Mesodermal cell (in vitro differentiated cells): ENCODE results near the gene TTLL4.
"Not testable (repeated sequence)": the region's sequence is repeated elsewhere in the genome, so short reads cannot be mapped to it uniquely, and the experiment has no call there.

Experiments used
- H3K27ac ChIP-seq: 2 replicates; pipeline ENCODE4 v1.7.0; 2013; ENCODE audit warnings: mild to moderate bottlenecking, low read depth, low read length, moderate library complexity; ENCODE audit not compliant: severe bottlenecking
- H3K36me3 ChIP-seq: 2 replicates; pipeline ENCODE4 v1.7.1; 2013; ENCODE audit warnings: mild to moderate bottlenecking, low read length, moderate library complexity; ENCODE audit not compliant: control insufficient read depth, insufficient read depth
- H3K4me1 ChIP-seq: one replicate; pipeline ENCODE4 v1.7.1; 2013; ENCODE audit warnings: mild to moderate bottlenecking, low read length; ENCODE audit not compliant: insufficient read depth, control insufficient read depth, poor library complexity, severe bottlenecking
- H3K4me3 ChIP-seq: 2 replicates; pipeline ENCODE4 v1.7.0; 2013; ENCODE audit warnings: low read length, control low read depth, mild to moderate bottlenecking; ENCODE audit not compliant: insufficient read depth, poor library complexity, severe bottlenecking; ENCODE audit errors: extremely low read depth
- H3K9me3 ChIP-seq: 2 replicates; pipeline ENCODE4 v1.7.1; 2013; ENCODE audit warnings: mild to moderate bottlenecking, low read length, moderate library complexity; ENCODE audit not compliant: control insufficient read depth
- WGBS, 2 experiments: methylation state at CpG; one replicate each; pipeline ENCODE4 v1.1.5; 2013; ENCODE audit warnings: missing lambda C conversion rate in 2 of 2; ENCODE audit not compliant: insufficient coverage in 2 of 2; 5-methylcytosine and 5-hydroxymethylcytosine counted together

Gene TTLL4

GRCh38 chr2:218772759-218773158 lies 62.1 kb downstream of the TTLL4 start:
- H3K27ac ChIP-seq, H3K4me1 ChIP-seq, H3K9me3 ChIP-seq, H3K4me3 ChIP-seq: not testable (repeated sequence)
- 96 to 100% methylated on average over 5 of the region's 5 CpGs for WGBS, 2 experiments
- peaks cover 13% of the 10 kb centered on the region for H3K36me3 ChIP-seq

DNA sequence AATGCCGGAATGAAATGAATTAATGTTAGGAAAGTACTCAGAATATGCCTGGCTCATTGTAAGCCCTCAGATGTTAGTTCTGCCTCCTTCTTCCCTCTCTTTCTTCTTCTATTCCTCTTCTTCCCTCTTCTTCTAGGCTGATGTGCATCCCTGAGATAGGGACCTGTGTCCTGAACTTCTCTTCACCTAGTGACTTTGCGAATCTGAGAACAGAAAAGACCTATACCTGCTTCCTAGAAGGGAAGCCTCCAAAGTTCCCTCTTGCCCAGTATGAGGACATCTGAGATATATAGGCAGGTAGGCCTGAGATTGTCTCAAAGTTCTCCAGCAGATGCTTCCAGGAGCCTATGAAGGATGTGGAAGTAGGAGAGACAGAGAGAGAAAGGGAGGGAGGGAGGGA lies 63.2 kb downstream of the TTLL4 start:
- WGBS, 2 experiments: 100% methylated on average over 1 of the region's 2 CpGs; no CpG with 5 or more reads in 1 of the 2 experiments
- Histone ChIP-seq H3K4me3 (no peak overlapping the region), H3K36me3 (peaks cover 13% of the 10 kb centered on the region), H3K9me3 (peaks cover 10% of the 10 kb centered on the region), H3K4me1 (no peaks in the 10 kb centered on the region), H3K27ac (no peak overlapping the region)

DNA sequence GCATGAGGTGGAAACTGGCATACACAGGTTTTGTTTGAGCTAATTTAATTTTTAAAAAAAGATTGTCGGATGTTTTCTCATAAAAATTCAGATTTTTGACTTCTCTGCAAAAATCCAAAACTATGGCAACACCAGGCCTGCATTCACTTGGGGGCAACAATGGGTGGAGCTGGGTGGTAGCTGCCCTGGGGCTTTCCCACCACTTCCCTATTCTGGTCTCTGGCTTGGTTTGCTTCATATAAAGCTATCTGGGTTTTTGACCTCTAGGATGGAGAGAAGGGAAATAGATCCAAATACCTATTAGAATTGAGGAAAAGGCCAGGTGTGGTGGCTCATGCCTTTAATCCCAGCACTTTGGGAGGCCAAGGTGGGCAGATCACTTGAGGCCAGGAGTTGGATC lies 65.9 kb downstream of the TTLL4 start:
- no peaks in the 10 kb centered on the region for H3K4me1 ChIP-seq
- 100% methylated on average over 1 of the region's 1 CpG; no CpG with 5 or more reads in 1 of the 2 experiments for WGBS, 2 experiments

DNA sequence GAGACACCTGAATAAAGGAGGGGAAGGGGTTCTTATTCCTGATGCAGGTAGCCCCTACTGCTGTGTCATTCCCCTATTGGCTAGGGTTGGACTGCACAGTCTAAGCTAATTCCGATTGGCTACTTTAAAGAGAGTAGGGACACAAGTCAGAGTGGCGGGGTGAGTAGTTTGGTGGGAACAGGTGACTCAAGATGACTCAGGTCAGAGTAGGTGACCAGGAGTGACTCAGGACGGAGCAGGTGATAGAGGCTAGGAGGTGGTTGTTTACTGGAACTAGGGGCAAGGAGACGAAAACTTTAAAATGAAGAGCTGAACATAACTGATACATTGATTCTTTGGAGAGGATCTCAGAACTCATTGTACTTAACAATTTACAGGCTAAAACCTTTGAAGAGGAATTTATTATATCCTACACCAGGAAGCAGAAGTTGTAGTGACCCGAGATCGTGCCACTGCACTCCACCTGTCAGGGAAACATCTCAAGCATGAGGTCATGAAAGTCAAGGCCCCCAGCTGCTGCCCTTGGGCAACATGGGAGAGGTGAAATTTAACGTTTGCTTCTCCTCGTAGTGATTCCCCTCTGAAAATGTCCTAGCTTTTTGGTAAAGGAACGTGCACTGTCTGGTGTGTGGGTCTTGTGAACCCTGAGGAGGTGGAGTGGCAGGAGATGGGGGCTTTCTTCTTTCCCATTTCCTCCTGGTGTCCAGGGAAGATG lies 66.8 kb downstream of the TTLL4 start:
- 91 to 100% methylated on average over 2 to 6 of the region's 9 CpGs for WGBS, 2 experiments
- H3K9me3 ChIP-seq: peaks cover 10% of the 10 kb centered on the region
- H3K4me3 ChIP-seq: no peak overlapping the region
- no peaks in the 10 kb centered on the region for H3K4me1 ChIP-seq
- H3K27ac ChIP-seq: no peak overlapping the region
- H3K36me3 ChIP-seq: peaks cover 13% of the 10 kb centered on the region

More for the DNA sequence above, 65.9 kb downstream of the TTLL4 start:
- H3K36me3 ChIP-seq: peaks cover 13% of the 10 kb centered on the region
- no peak overlapping the region for H3K27ac ChIP-seq
- peaks cover 10% of the 10 kb centered on the region for H3K9me3 ChIP-seq
- no peak overlapping the region for H3K4me3 ChIP-seq

DNA sequence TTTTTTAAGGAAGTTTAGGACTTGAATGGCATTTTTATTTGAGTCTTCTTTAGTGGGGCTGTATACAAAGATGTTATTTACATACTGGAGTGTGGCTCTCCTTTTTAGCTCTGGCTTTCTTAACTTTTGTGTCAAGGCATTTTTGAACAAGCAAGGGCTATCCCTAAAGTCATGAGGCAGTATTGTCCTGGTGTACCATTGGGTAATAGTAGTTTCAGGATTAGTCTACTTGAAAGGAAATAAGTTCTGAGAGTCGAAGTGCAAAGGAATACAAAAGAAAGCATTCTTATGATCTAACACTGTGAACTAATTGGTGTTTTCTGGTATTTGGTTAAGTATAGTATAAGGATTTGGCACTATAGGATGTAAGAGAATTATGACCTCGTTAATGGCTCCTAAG lies 69.4 kb downstream of the TTLL4 start:
- no peak overlapping the region for H3K4me3 ChIP-seq
- peaks cover 10% of the 10 kb centered on the region for H3K9me3 ChIP-seq
- 100% methylated on average over 1 of the region's 2 CpGs; no CpG with 5 or more reads in 1 of the 2 experiments for WGBS, 2 experiments
- no peak overlapping the region for H3K27ac ChIP-seq
- peaks cover 5% of the 10 kb centered on the region for H3K36me3 ChIP-seq
- H3K4me1 ChIP-seq: no peaks in the 10 kb centered on the region

DNA sequence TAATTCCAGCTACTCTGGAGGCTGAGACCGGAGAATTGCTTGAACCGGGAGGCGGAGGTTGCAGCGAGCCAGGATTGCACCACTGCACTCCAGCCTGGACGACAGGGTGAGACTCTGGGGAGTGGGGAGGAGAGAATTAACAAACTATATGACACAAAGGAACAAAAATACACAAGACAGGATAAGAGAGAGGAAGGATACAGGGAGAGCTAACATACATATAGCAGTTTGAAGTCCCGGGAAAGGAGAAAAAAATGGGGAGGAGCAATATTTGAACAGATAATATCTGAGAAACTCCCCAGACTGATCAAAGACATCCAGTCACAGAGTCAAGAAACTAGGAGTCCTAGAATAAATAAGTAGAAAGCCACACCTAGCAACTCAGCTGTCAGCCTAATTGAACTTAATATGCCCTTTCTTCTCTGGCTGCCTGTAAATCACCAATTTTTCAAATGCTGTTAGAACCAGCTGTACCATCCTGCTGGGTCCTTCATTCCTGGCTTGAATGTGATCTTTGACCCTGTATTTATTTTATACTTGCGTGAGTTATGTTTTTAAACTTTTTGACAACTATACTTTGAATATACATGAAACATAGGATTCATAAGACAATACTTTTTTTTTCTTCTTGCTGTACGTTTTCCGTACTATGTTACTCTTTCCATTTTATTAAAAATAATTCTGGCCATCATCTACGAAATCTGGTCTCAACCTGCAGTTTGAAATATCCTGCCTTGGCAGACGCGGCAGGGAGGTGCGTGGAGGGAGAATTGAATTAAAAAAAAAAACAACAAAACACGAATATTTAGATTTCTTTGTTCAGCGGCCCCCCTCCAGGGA lies 70.4 kb downstream of the TTLL4 start:
- Histone ChIP-seq H3K36me3 (peaks cover 5% of the 10 kb centered on the region), H3K4me1 (no peaks in the 10 kb centered on the region), H3K9me3 (peaks cover 9% of the 10 kb centered on the region), H3K4me3 (peak overlapping the region; percentile 56), H3K27ac (peak overlapping the region; percentile 59)
- 72 to 75% methylated on average over 3 to 4 of the region's 15 CpGs for WGBS, 2 experiments

DNA sequence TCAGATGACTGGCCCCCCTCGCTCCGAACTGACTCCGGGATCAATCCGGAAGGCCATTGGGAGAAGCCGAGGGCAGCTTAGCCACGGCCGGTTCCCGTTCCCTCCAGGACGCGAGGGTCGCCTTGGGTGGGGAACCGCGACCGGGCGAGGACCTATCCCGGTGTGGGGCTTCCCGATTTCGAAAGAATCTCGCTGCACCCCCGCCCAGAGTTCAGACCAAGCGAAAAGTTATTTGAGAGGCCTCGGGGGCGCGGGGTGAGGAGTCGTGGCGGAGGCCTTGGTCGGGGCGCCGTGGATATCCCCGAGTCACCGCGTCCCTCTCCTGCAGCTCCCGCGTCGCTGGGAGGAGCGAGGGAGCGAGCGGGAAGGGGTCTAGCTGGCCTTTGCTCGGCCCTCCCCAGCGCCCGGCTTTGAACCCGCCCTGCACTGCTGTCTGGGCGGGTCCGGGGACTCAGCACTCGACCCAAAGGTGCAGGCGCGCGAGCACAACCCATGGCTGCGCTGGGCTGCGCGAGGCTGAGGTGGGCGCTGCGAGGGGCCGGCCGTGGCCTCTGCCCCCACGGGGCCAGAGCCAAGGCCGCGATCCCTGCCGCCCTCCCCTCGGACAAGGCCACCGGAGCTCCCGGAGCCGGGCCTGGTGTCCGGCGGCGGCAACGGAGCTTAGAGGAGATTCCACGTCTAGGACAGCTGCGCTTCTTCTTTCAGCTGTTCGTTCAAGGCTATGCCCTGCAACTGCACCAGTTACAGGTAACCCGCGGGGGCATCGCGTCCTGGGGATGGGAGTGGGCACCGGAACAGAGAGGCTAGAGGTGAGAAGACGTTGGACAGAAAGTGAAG lies 71.3 kb downstream of the TTLL4 start, which contains the start of gene CYP27A1:
TSS of gene CYP27A1 (plus strand) at position 457 of the 837 bp plus-strand sequence. CDS start at position 493, 36 bp downstream.
- peaks cover 5% of the 10 kb centered on the region for H3K9me3 ChIP-seq
- peak within 1 kb of the TSS; percentile 56 for H3K4me3 ChIP-seq
- no peaks in the 10 kb centered on the region for H3K4me1 ChIP-seq
- H3K36me3 ChIP-seq: peaks cover 4% of the 10 kb centered on the region
- 2 to 4% methylated on average over 59 to 72 of the region's 76 CpGs for WGBS, 2 experiments
- H3K27ac ChIP-seq: peak within 1 kb of the TSS; percentile 59

GRCh38 chr2:218782528-218782844 lies 71.9 kb downstream of the TTLL4 start:
- Histone ChIP-seq H3K9me3 (peaks cover 5% of the 10 kb centered on the region), H3K36me3 (no peaks in the 10 kb centered on the region), H3K4me3 (peak overlapping the region; percentile 56), H3K4me1 (no peaks in the 10 kb centered on the region), H3K27ac (peak overlapping the region; percentile 59)
- 16 to 26% methylated on average over 4 to 6 of the region's 6 CpGs for whole genome bisulfite sequencing, 2 experiments

DNA sequence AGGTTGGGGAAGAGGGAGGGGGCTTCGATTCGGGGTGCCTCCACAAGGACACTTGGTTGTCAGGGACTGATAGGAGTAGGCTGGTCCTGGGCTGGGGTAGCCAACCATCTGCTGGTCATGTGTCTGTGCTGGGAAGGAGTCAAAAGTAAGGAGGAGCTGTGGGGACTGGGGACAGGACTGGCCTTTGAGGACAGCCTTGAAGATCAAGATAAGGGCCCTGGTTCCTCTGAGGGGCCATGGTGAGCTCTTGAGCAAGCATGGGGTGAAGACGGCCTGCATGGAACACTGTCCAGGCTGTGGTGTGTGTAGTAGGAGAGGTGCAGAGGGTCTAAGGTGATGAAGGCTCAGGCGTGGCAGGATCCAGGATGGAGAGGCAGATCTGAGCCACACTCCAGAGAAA lies 73.1 kb downstream of the TTLL4 start:
- Histone ChIP-seq H3K4me3 (no peak overlapping the region), H3K9me3 (no peaks in the 10 kb centered on the region)
- 84 to 95% methylated on average over 3 to 4 of the region's 4 CpGs for WGBS, 2 experiments

DNA sequence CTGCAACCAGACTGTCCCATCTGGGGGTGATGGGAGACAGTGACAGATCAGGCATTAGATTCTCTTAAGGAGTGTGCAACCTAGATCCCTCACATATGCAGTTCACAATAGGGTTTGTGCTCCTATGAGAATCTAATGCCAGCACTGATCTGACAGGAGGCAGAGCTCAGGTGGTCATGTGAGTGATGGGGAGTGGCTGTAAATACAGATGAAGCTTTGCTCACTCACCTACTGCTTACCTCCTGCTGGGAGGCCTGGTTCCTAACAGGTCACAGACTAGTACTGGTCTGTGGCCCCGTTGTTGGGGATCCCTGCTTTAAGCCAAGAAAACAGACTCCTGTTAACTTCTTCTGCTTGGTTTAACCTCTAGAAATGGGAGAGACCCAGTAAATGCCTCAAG lies 74.5 kb downstream of the TTLL4 start:
- Histone ChIP-seq H3K4me3 (no peak overlapping the region), H3K36me3 (peaks cover 4% of the 10 kb centered on the region), H3K27ac (no peak overlapping the region), H3K4me1 (no peaks in the 10 kb centered on the region), H3K9me3 (no peaks in the 10 kb centered on the region)
- WGBS, 2 experiments: 75 to 80% methylated on average over 1 of the region's 1 CpG

More for the DNA sequence above, 73.1 kb downstream of the TTLL4 start:
- Histone ChIP-seq H3K36me3 (peaks cover 4% of the 10 kb centered on the region), H3K27ac (no peak overlapping the region), H3K4me1 (no peaks in the 10 kb centered on the region)
